Adipocyte (in vitro differentiated cells): ENCODE measurements around the gene PTMS.

ENCODE experiments used
- DNase-seq: peaks from one replicate; pipeline ENCODE4 v3.0.0-alpha.2; 2015; ENCODE audit warnings: low read depth
- H3K27me3 ChIP-seq: replicated peaks from 2 replicates; pipeline ENCODE4 v1.7.0; 2013; ENCODE audit warnings: mild to moderate bottlenecking, low read length, moderate library complexity; ENCODE audit not compliant: control insufficient read depth, insufficient read depth
- H3K36me3 ChIP-seq: 2 replicates; pipeline ENCODE4 v1.7.0; 2013; ENCODE audit warnings: low read length, mild to moderate bottlenecking, moderate library complexity; ENCODE audit not compliant: control insufficient read depth, insufficient read depth, severe bottlenecking
- H3K4me1 ChIP-seq: 2 replicates; pipeline ENCODE4 v1.7.0; 2013; ENCODE audit warnings: mild to moderate bottlenecking, low read length, moderate library complexity; ENCODE audit not compliant: control insufficient read depth, insufficient read depth
- H3K4me3 ChIP-seq: 2 replicates; pipeline ENCODE4 v1.7.0; 2013; ENCODE audit warnings: mild to moderate bottlenecking, low read length, moderate library complexity
- H3K9ac ChIP-seq: 2 replicates; pipeline ENCODE4 v1.7.0; 2013; ENCODE audit warnings: mild to moderate bottlenecking, low read length, moderate library complexity
- H3K9me3 ChIP-seq: 2 replicates; pipeline ENCODE4 v1.7.0; 2013; ENCODE audit warnings: mild to moderate bottlenecking, low read length, moderate library complexity; ENCODE audit not compliant: control insufficient read depth

PTMS gene

DNA sequence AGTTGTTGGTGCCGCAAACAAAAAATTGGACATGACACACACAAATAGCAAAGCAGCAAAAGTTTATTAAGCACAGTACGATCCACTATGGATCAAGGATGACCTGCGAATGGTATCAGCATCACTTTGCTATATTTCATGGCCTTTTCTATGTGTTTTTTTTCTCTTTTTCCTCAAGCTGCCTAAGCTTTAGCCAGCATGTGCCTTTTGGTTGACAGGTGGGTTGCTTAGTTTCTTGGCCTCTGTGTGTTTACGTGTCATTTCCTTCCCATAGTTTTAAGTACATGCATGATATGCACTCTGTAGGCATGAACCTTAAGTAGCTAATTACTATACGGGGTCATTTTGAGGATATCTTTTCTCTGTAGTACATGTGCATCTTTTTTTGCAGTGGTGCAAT, 33.0 kb downstream of the PTMS start:
- Histone ChIP-seq H3K27me3 (peaks cover 31% of the 10 kb centered on the region), H3K9me3 (no peaks in the 10 kb centered on the region), H3K4me3 (no peak overlapping the region), H3K9ac (no peak overlapping the region), H3K36me3 (no peaks in the 10 kb centered on the region), H3K4me1 (no peaks in the 10 kb centered on the region)
- DNase-seq: no peak

- no peak overlapping the region for H3K9ac ChIP-seq
- no peak overlapping the region for H3K4me3 ChIP-seq
- H3K4me1 ChIP-seq: no peaks in the 10 kb centered on the region
- H3K27me3 ChIP-seq: no peaks in the 10 kb centered on the region
- DNase-seq: no peak
- no peaks in the 10 kb centered on the region for H3K36me3 ChIP-seq
- no peaks in the 10 kb centered on the region for H3K9me3 ChIP-seq
Measured at GRCh38 chr12:6807170-6807569, 41.0 kb downstream of the PTMS start.

DNA sequence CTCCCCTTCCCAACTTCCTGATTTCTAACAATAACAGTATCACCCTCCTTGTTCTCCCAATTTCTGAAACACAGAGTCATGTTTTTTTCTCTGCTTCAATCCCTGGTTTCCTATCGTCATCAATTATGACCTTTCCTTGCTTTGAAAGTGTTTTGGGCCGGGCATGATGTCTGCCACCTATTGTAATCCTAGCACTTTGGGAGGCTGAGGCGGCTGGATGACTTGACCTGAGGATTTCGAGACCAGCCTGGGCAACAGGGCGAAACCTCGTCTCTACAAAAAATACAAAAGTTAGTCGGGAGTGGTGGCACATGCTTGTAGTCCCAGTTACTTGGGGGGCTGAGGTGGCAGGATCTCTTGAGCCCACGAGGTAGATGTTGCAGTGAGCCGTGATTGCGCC, 42.9 kb downstream of the PTMS start:
- DNase-seq: no peak
- H3K36me3 ChIP-seq: no peaks in the 10 kb centered on the region
- no peaks in the 10 kb centered on the region for H3K4me1 ChIP-seq
- no peak overlapping the region for H3K9ac ChIP-seq
- no peaks in the 10 kb centered on the region for H3K9me3 ChIP-seq
- H3K27me3 ChIP-seq: peaks cover 1% of the 10 kb centered on the region
- H3K4me3 ChIP-seq: no peak overlapping the region

GRCh38 chr12:6810758-6811157, 44.6 kb downstream of the PTMS start:
- H3K36me3 ChIP-seq: no peaks in the 10 kb centered on the region
- no peak for DNase-seq
- no peaks in the 10 kb centered on the region for H3K4me1 ChIP-seq
- peaks cover 17% of the 10 kb centered on the region for H3K27me3 ChIP-seq
- no peaks in the 10 kb centered on the region for H3K9me3 ChIP-seq
- H3K9ac ChIP-seq: no peak overlapping the region
- no peak overlapping the region for H3K4me3 ChIP-seq

DNA sequence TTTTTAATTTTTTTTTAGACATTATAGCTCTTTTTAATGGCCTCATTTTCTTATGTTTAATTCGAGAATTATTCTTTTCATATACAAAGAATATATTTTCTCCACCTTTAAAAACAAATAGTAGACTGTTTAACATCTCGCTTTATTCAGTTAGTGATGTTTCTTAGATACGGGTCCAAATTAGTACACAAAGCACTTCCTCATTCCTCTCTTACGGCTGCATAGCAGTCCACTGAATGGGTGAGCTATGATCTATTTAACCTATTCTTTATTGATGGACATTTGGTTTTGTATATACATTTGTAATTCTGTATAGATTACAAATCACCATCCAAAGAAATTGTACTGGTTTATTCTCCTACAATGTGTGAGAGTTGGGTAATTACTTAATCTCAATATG, 47.2 kb downstream of the PTMS start:
- no peaks in the 10 kb centered on the region for H3K4me1 ChIP-seq
- no peak for DNase-seq

DNA sequence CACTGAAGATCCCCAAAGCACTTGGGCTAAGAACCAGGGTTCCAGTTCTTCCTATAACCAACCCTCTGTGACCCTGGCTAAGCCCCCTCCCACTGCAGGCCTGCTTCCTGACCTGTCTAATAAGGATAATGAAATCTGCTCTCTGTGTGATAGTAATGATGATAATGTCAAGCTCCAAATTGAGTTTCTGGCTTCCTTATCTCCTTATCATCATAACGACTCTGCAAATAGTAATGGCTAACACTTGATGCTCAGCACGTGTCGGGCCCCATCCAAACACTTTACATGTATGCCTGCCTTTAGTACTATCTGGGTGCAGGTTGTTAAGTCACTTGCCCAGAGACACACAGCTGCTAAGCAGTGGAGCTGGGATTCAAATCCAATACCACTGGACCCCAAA, 50.4 kb downstream of the PTMS start:
- H3K4me1 ChIP-seq: peaks cover 4% of the 10 kb centered on the region
- no peak overlapping the region for H3K4me3 ChIP-seq
- H3K27me3 ChIP-seq: peaks cover 36% of the 10 kb centered on the region
- no peak for DNase-seq
- H3K36me3 ChIP-seq: no peaks in the 10 kb centered on the region
- no peak overlapping the region for H3K9ac ChIP-seq
- no peaks in the 10 kb centered on the region for H3K9me3 ChIP-seq

More for the DNA sequence above, 47.2 kb downstream of the PTMS start:
- Histone ChIP-seq H3K9ac (no peak overlapping the region), H3K4me3 (no peak overlapping the region), H3K27me3 (peaks cover 24% of the 10 kb centered on the region), H3K36me3 (no peaks in the 10 kb centered on the region), H3K9me3 (no peaks in the 10 kb centered on the region)

GRCh38 chr12:6817098-6817497, 50.9 kb downstream of the PTMS start:
- Histone ChIP-seq H3K4me1 (peaks cover 7% of the 10 kb centered on the region), H3K9ac (no peak overlapping the region), H3K27me3 (peaks cover 40% of the 10 kb centered on the region), H3K4me3 (no peak overlapping the region), H3K36me3 (no peaks in the 10 kb centered on the region), H3K9me3 (no peaks in the 10 kb centered on the region)
- no peak for DNase-seq

DNA sequence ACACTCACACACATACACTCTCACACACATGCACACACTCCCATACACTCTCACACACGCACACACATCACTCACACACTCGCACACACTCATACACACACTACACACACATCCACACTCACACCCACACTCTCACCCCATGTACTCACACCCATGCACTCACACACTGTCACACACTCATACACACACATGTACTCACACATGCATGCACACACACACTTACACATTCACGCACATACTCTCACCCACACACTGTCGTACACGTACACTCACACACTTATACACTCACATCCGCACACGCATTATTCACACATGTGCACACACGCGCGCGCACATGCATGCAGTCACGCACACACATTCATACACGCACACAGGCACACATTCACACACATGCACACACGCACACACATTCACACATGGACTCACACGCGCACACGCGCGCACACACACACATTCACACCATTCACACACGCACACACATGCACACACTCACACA, 51.5 kb downstream of the PTMS start:
- H3K9ac ChIP-seq: no peak overlapping the region
- no peak overlapping the region for H3K4me3 ChIP-seq

DNA sequence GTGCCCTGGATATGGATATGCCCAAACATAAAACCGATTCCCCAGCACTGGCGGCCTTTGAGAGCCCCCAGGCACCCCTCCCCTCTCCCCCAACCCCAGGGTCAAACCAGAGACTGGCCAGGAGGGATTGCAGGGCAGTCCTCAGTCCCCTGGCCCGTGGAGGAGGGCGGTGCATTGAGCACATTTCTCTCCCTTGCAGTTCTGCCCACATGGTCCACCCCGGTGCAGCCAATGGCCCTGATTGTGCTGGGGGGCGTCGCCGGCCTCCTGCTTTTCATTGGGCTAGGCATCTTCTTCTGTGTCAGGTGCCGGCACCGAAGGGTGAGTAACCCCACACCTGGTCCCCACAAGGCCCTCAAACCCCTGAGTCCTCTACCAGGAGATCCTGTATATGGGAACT, 52.1 kb downstream of the PTMS start:
- Histone ChIP-seq H3K36me3 (no peaks in the 10 kb centered on the region), H3K4me3 (no peak overlapping the region), H3K27me3 (peaks cover 50% of the 10 kb centered on the region), H3K9me3 (no peaks in the 10 kb centered on the region), H3K9ac (no peak overlapping the region), H3K4me1 (peaks cover 7% of the 10 kb centered on the region)
- no peak for DNase-seq

More for the DNA sequence above, 51.5 kb downstream of the PTMS start:
- DNase-seq: no peak
- no peaks in the 10 kb centered on the region for H3K36me3 ChIP-seq
- H3K9me3 ChIP-seq: no peaks in the 10 kb centered on the region
- H3K27me3 ChIP-seq: peaks cover 45% of the 10 kb centered on the region
- H3K4me1 ChIP-seq: peaks cover 7% of the 10 kb centered on the region

DNA sequence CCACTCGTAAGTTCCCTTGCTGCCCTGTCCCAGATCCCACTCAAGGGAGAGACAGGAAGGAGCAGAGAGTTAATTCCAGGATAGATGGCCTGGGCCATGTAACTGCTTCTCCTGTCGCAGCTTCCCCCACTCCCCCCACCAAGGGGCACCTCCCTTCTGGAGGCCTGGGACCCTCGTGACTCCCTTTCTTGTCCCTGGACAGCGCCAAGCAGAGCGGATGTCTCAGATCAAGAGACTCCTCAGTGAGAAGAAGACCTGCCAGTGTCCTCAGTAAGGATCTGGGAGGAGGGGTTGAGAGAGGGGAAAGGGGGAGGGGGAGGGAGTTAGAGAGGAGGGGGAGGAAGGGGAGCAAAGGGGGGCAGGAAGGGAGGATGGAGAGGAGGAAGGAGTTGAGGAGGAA, 52.5 kb downstream of the PTMS start:
- Histone ChIP-seq H3K36me3 (no peaks in the 10 kb centered on the region), H3K27me3 (peaks cover 55% of the 10 kb centered on the region), H3K9me3 (no peaks in the 10 kb centered on the region), H3K4me3 (no peak overlapping the region), H3K9ac (no peak overlapping the region), H3K4me1 (peaks cover 7% of the 10 kb centered on the region)
- DNase-seq: no peak

DNA sequence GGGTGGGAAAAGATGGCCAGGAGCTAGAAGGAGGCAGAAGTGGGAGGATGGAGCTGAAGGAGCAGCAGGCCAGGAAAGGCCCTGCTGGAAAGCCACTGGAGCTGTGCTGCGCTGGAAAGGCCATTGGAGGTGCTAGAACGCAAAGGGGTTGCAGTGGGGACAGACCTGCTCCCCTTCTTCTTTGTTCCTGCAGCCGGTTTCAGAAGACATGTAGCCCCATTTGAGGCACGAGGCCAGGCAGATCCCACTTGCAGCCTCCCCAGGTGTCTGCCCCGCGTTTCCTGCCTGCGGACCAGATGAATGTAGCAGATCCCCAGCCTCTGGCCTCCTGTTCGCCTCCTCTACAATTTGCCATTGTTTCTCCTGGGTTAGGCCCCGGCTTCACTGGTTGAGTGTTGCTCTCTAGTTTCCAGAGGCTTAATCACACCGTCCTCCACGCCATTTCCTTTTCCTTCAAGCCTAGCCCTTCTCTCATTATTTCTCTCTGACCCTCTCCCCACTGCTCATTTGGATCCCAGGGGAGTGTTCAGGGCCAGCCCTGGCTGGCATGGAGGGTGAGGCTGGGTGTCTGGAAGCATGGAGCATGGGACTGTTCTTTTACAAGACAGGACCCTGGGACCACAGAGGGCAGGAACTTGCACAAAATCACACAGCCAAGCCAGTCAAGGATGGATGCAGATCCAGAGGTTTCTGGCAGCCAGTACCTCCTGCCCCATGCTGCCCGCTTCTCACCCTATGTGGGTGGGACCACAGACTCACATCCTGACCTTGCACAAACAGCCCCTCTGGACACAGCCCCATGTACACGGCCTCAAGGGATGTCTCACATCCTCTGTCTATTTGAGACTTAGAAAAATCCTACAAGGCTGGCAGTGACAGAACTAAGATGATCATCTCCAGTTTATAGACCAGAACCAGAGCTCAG, 53.2 kb downstream of the PTMS start:
- Histone ChIP-seq H3K4me3 (no peak overlapping the region), H3K9me3 (no peaks in the 10 kb centered on the region), H3K27me3 (peaks cover 54% of the 10 kb centered on the region), H3K9ac (no peak overlapping the region), H3K36me3 (no peaks in the 10 kb centered on the region), H3K4me1 (peaks cover 7% of the 10 kb centered on the region)
- no peak for DNase-seq
